ENCODE data around the gene PRAMEF20.

DNA sequence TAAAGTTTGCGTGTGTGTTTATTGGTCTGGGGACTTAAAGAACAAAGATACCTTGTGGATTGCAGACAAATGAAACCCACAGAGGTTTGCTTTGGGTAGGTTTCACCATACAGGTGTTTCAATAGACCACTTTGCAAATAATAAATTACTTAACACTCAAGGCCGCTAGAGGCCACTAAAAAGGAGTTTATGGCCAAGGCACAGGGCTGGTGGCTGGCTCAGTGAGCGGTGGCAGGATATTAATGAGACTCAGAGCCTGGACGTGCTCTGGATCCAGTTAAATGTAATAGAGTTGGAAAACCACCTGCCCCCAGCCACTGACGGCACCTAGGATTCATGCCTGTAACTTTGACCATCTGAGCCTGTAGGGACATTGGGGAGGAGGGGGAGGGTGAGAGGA, 59.1 kb downstream of the PRAMEF20 start:
- TF ChIP-seq POLR2AphosphoS5 (IDR thresholded peaks at IDR 0.05; ENCODE audit: low read depth, low read length), result no peak
- no peak for TF ChIP-seq POLR2A (IDR thresholded peaks at IDR 0.05; ENCODE audit: low read depth, low read length)

All from GM12892 (cell line).